Measurements from ENCODE around the gene TSHZ3.

- no peak for TF ChIP-seq CTCF (IDR thresholded peaks at IDR 0.05; ENCODE audit: low read depth, low read length)
- TF ChIP-seq POLR2A (IDR thresholded peaks at IDR 0.05; ENCODE audit: extremely low read depth, insufficient read length): no peak
- TF ChIP-seq MYC (IDR thresholded peaks at IDR 0.05; ENCODE audit: low read depth, low read length): no peak
Measured at GRCh38 chr19:31332096-31332495, 17.1 kb downstream of the TSHZ3 start.
